GM19324 (cell line): ENCODE measurements around the gene TXNDC5.

ENCODE experiments used
- ATAC-seq: cut with Tn5 transposase; IDR thresholded peaks from one replicate; pipeline ENCODE4 v1.9.1; 2021; ENCODE audit warnings: mild to moderate bottlenecking, moderate library complexity; ENCODE audit not compliant: unreplicated experiment, low FRiP score

Gene TXNDC5

DNA sequence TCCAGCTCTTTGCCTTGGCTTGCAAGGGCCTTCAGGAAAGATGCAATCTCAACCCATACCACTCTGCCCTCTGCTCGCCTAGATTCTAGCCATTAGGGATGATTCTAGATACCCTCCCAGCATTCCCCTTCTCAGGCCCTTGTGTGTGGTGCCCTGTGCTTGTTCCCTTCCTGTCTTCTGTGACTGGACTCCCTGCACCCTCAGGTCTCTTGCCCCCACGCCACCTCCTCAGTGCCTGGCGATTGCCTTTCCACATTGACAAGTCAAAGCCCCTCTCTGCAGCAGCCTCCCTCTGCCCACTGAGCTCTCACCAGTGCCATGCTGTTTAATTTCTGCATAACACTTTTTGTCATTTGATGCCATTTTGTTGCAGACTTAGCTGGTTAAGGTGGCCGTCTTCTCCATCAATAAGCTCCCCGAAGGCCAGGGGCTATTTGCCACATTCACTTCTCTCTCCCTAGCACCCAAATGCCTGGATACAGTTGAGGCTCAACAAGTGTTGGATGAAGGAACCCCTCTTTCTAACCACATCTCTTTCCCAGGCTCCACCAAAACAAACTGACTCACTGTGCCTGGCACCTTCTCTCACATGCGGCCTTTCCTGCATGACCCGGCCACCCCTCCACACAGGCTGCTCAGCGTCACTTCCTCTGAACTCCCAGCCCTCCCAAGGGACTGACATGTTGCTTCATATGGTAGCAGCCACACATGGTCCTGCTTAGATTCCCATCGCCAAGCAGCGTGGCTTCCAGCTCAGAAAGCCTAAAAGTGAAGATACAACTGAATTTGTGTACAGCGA lies 4.6 kb upstream of the TXNDC5 start:
- no peak for ATAC-seq

DNA sequence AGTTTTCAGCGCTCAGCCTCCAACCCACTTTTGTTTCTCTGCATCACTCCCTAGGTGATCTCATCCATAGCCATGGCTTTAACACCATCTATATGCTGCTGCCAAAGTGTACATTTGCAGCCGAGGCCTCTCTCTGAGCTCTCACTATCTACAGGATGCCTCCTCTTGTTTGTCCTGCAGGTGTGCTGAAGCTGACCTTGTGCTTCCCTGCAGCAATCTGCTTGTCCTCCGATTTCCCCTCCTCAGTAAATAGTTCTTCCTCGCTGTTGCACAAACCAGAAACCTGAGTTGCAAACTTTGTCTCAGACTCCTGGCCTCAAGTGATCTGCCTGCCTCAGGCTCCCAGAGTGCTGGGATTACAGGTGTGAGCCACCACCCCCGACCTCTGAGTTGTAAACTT lies 3.7 kb upstream of the TXNDC5 start:
- ATAC-seq: no peak

DNA sequence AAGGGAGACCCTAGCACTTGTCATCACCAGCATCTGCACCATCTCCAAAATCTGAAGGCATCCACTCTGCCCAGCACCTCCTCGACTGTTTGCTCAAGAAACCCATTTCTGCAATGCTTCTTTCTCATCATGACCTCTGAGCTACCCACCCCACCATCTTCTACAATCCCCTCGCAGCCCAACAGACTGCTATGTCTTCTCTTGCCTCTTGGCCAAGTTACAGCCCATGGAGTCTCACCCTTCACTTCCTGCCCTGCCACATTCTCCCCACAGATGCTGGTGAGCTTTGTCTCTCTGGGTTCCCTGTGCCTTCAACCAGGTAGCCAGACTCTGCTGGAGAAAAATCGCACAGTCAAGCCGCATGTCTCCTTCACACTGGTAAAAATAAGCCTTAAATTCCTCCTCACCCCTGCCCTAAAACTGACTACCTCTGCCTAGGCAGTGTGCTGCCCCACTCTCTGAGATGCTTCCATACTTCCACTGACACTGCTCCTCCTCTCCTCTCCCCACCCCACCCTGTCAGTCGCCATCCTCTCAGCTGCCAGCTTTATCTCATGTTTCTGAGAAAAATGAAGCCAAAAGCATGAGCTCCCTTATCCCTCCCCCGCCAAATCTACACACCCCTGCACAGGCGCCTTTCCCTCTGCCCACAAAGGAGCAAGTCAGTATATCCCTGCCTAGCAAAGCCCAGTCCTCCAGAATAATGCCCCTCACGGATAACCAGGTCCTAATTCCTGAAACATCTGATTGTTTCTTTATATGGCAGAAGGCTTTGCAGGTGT lies 2.3 kb upstream of the TXNDC5 start:
- ATAC-seq: no peak

DNA sequence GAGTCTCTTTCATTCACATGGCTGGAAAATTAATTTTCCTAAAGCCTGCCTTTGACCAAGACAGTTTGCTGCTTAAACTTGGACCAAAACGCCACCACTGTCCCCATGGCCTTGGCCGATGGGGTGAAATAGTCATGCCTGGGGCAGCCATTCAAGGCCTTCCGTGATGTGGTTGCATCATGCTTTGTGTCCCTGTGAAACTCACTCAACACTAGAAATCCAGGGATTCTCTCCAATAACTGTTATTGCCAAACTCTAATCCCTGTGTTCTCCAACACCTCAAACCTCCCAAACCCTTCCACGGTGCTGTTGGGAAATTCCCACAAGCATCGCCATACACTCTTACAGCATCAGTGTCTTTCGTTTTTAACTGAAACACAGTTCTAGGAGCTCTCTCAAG lies 1.4 kb upstream of the TXNDC5 start:
- ATAC-seq: no peak

DNA sequence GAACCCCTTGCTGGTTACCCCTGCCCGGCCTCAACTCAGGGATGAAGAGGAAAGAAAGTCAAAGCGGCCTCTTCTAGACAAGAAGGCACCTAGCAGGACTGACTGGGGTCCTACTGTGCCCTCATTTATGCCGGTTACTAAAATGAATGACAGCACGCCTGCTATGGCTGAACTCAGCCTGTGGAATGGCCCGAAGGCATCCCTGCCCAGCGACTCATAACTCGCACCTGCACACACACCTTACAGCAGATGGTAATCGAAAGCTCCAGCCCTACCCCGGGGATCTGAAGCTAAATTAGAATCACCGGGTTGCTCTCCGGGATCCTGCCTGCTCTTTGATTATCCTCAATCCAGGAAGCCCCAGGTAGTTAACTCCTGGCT lies 747 bp upstream of the TXNDC5 start:
- ATAC-seq: no peak

DNA sequence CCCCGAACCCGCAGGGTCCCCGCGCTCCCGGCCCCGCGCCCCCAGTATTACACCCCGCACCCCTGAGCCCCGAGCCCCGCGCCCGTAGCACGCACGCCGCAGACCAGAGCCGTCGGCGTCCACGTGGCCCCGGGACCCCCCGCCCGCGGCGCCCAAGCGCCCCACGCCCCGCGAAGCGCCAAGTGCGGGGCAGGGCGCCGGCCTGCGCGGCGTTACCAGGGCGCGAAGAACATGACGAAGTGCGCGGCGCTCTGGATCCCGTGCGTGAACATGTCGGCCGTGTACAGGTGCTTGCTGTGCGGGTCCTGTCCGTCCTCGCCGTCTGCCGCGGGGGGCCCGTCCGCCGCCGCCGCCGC lies 312 bp downstream of the TXNDC5 start:
- peak; percentile 22 for ATAC-seq

DNA sequence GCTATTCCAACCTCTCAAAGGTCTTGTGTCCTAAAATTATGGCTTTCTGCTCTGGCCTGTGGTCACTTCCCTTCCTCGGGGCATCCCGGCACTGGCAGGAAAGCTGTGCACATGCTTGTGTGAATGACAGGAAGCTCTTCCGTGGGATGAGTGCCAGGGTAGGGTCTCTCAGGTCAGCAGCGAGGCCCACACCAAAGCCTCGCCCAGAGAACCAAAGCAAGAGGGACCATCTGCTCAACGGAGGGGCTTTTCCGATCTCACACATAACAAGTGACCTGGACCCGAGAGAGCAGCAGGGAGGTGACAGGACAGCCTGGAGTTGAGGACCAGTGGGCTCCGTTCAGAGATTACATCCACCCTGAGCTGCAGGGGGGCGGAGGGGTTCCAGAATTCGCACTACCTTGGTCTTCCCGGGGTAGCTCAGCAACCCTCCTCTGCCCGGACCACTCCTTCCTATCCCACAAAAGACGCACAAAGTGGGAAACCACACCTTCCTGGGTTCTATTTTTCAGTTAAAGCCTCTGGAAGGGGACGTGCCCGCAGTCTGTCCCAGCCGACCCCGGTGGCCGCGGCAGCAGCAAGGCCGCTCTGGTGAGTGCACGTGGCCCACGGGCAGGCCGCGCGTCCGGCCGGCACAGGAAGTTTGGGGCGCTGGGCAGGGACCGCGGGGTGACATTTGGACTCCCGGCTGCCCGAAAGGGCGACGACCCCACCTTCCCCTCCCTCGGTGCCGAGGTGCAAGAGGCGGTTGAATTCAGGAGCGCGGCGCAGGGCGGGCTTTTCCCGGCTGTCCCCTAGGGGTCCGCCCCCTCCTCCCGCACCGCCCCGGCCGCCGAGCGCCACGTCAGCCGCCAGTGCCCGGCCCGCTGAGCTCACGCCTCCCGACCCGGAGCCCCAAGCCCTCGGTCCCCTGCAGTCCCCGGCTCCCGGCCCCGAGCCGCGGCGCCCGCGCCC lies 988 bp downstream of the TXNDC5 start:
- ATAC-seq: peak; percentile 38

DNA sequence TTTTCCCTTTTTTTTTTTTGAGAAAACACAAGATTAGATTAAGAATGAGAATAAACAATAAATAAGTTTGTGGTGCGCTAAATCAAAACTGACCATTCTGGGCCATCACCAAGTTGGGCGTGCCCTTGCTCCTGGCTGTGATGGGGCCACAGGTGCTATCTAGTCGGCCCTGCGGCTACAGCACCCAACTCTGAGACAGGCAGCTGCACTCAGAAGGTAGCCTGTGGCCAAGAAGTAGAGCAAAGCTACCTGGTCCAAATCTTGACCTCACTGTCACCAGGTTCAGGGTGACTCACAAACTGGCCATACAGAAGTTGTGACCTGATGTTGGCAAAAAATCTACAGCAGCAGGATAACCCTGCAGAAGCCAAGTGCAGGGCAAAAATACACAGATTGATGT lies 3.4 kb downstream of the TXNDC5 start:
- ATAC-seq: no peak

DNA sequence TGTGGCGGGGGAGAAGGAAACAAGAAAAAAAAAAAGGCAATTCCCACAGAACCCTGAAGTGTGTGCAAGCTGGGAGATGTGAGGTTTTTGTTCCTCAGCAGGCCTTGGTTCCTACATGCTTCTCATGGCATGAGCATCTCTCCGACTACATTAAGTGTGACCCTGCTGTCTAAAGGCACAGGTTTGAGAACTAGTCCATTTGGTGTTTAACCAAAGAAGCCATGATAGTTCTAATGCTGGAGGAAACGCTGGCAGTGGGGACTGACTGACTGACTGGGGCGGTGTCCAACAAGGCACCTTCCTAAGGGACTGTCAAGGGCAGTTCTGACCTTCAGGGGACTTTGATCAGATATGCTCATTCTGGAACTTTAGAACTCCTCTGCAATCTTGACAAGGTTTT lies 3.8 kb downstream of the TXNDC5 start:
- no peak for ATAC-seq

DNA sequence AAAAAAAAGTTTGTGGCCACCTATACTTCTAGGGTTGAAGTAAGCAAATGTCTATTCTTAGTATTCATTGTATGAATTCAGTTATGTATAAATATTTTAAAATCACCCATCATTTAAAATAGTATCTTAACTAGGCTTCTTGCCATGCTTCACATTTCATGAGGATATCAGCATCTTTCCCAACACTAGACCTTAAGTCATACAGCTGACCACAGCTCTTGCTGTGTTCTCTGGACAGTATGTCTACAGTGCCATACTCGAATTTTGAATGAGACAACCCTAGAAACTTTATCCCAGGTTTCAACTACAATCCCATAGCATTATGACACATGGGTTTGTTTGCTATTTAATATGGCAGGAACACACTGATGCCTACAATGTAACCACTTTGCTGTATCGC lies 5.2 kb downstream of the TXNDC5 start:
- no peak for ATAC-seq

DNA sequence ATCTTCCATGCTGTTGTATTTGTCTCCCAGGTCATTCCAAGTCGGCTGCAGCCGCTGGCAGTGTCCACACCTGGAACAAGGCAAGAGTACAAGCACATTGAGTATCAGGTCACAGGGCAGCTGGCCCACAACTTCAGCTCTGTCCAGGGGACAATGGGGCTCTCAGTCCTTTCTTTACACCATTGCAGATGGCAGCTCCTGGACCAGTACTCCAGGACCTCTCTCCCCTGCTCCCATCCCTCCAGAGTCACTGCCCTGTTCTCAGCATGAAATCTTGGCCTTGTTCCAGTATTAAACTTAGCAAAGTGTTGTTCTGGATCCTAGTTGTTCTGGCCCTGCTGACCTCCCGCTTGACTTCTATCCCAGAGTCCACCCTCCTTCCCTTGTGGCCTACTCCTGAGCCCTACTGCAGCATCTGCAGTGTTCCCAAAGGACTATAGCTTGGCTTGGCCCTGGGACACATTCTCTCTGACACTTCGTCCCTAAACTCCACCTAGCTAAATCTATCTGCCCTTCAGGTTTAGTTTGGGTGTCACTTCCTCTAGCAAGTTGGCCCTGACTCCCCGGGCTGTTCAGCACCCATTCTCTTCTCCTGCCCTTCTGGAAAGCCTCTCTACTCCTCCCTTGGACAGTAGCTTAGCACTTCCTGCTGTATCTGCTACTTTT lies 5.8 kb downstream of the TXNDC5 start:
- ATAC-seq: no peak

DNA sequence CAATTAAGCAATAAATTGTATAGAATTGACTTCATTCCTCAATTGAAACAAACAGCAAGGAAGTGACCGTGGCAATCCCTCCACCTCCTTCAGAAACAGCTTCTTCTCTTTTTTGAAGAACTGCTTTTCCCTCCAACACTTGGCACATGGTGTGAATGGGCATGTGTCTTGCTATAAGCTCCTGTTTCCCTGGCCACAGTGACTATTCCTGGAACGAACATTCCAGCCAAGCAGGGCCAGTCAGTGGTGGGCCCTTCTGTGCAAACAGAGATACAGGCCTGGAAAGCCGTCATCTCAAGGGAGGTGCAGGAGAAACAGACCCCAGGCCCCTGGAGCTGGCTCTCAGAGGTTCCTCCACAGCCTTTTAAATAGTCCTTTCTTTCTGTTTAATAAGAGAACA lies 6.9 kb downstream of the TXNDC5 start:
- ATAC-seq: no peak

DNA sequence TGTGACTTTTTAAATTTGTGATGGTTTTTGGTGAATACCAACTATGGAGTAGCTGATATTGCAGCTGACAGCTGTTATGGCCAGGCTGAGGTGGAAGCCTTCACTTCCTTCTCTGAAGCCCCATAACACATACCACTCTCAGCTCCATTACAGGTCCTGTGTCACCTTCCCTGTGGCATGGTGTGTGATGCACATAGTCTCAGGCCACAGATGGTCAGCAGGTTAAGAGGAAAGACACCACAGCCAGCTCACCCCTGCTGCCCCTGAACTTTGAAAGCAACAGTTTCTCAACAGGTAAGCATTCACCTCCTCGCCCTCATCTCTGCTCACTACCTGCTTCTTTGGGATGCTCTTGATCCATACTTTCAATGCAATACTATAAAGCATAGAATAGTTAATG lies 7.7 kb downstream of the TXNDC5 start:
- ATAC-seq: no peak

DNA sequence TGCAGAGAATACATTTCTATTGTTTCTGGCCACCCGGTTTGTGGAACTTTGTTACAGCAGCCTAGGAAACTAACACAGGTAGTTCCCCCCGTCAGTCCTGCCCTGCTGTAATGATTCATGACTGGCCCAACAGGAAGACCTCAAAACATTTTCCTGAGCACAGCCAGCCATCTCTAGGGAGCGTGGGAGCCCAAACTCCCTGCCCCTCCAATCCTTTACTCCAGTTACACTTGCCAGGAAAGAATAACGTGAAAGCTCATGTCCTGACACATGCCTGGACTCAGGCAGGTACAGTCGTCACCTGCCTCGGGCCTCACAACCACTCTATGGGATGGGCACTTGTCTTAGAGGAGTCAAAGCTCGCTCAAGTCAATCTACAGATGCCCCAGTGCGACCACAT lies 8.4 kb downstream of the TXNDC5 start:
- ATAC-seq: no peak

DNA sequence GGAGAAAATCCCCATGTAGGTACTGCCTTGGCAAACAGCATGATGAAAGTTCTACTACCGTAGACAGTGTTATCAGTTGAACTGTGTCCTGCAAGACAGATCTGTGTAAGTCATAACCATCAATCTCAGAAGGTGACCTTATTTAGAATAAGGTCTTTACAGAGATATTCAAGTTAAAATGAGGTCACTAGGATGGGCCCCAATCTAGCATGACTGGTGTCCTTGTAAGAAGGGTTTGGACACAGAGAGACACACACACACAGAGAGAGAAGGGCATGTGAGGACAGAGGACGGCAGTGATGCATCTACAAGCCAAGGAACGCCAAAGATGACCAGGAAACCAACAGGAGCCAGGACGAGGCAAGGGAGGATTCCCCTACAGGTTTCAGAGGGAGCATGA lies 8.8 kb downstream of the TXNDC5 start:
- ATAC-seq: no peak

DNA sequence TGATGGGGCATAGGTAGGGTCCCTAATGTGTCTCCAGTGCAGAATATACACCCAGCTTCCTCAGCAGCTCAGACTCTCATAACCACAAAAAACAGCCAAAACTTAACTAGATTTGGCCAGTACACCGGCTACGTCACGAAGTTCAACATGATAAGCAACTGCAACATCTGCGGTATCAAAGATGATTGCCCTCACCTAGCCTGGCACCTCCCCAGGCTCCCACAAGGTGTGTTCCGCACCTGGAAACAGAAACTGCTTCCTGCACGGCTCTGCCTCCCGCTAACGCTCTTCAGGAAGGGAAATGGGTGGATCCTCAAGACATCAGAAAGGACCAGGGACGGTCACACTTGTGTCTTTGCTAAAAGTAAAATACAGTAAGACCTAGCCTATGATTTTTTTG lies 9.5 kb downstream of the TXNDC5 start:
- ATAC-seq: no peak

DNA sequence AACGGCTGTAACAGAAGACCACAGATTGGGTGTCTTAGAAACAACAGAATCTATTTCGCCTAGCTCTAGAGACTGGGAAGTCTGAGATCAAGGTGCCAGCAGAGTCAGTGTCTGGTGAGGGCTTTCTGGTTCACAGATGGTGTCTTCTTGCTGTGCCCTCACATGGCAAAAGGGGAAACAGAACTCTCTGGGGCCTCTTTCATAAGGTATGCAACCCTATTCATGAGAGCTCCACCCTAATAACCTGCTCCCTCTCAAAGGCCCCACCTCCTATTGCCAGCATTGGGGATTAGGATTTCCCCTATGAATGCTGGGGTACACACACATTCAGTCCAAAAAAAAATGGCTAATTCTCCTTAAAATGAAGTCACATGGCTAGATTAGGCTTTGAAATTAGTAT lies 10.0 kb downstream of the TXNDC5 start:
- ATAC-seq: no peak

DNA sequence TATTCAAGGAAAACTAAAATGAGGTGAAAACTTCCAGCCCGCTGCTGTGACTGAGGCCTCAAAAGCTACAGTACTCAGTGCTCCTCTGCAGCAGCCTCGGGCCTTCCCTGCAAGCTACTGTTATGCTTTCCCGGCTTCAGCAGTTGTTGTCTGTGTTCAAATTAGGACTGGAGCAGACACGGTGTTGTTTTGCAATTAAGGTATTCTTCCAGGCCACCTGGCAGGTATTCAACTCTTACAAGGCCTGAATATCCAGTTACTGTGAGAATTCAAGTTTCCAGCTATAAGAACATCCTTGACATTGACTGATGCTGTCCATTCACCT lies 10.7 kb downstream of the TXNDC5 start:
- ATAC-seq: no peak

DNA sequence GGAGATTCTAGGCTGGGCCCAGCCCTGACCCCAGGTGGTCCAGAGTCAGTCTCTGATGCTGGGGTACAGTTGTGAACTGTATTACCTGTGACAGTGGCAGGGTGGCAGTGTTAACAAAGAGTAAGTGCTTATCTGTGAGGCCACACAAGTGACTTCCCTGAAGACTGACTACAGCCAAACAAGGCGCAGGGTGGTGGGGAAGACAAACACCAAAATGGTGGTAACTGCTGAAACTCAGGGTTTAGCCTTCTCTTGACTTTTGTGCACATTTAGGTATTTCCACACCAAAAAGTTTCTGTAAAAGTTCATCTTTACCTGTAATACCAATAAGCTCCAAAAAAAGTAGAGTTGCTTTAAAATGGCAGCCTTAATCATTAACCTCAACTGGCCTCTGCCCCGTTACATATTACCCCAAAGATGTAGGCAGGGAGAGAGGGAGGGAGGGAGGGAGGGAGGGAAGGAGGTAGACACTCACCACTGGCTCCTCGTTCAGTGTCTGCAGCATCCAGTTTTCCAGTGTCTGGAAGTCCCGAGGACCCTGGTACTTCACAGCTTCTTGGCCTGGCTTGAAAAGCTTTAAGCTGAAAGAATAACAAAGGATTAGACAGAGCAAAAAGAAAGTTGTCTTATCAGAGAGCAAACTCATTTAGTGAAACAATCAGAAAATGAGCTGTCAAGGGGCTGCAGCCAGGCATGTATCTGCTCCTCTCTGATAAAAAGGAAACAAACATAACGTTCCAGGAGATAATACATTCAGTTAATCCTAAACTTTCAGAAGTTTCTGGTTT lies 11.3 kb downstream of the TXNDC5 start:
- peak; percentile 42 for ATAC-seq

DNA sequence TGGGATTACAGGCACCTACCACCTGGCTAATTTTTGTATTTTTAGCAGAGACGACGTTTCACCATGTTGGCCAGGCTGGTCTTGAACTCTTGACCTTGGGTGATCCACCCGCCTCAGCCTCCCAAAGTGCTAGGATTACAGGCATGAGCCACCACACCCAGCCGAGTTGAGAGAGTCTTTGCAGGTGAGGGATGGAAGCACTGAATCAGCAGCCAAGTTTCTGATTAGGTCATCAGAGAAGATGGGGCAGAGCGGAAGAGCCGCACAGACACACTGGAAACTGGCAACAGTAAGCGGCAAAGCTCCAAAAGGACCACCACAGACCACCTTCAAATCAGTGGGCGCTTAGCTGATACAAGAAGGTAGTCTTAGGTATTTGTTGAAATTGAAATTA lies 12.4 kb downstream of the TXNDC5 start:
- peak; percentile 5 for ATAC-seq
